ENCODE measurements around the gene NABP2.

Gene NABP2

DNA sequence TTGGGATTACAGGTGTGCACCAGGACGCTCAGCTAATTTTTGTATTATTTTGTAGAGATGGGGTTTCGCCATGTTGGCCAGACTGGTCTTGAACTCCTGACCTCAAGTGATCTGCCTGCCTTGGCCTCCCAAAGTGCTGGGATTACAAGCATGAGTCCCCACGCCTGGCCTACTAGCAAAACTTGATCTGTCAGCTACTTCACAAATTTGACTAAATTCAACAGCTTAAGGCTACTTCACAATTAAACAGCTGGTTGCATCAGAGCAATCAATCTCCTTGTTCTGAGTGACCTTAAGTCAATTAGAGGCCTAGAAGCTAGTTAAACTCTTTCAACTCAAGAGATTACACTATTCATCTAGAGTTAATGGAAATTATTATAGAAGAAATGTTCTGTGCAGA lies 54.8 kb downstream of the NABP2 start:
- DNase-seq (ENCODE audit: low read depth): no peak

All from T-helper 22 cell (primary cell).